GM12878 (cell line): Measurements from ENCODE around the gene CTNNA2. TPM values are rescaled to one million over a fixed set of nuclear protein-coding genes. Genes with fewer than 3 reads are reported as not detected.

ENCODE experiments used
- ATAC-seq: fragments of 200-7000 bp; cut with Tn5 transposase; 3 replicates; pipeline ENCODE4 v1.9.1; 2020; ENCODE audit warnings: mild to moderate bottlenecking, moderate library complexity
- BruUV-seq: library from RNA; stranded (reverse); fragments of 400-500 nt; replicated peaks from 2 replicates; lab custom pipeline; 2021; lab: Mats Ljungman, UMichigan
- CTCF ChIA-PET: fragments of 300-600 bp; sonication (Branson Sonifier 250); formaldehyde crosslinking; extraction: SDS; loops from one replicate; lab custom pipeline; 2021; ENCODE audit warnings: inconsistent platforms; lab: Yijun Ruan, JAX
- POLR2A ChIA-PET: fragments of 350-600 bp; formaldehyde crosslinking; extraction: SDS; loops from one replicate; lab custom pipeline; 2021; ENCODE audit warnings: inconsistent platforms; lab: Charles Lee
- RAD21 ChIA-PET: fragments of 300-600 bp; sonication (Branson Sonifier 250); formaldehyde crosslinking; loops from one replicate; lab custom pipeline; 2023; ENCODE audit warnings: antibody characterized with exemption; ENCODE audit not compliant: unreplicated experiment; lab: Charles Lee
- SMC1A ChIA-PET: fragments of 300-600 bp; sonication (Branson Sonifier 250); formaldehyde crosslinking; loops from one replicate; lab custom pipeline; 2023; ENCODE audit not compliant: unreplicated experiment, uncharacterized antibody; lab: Charles Lee
- DNase-seq: peaks from one replicate; pipeline ENCODE4 v3.0.0-alpha.2; 2011; ENCODE audit warnings: low read depth, low spot score
- FAIRE-seq: peaks from 3 replicates; lab custom pipeline; 2011; peaks lifted over from hg19 to GRCh38; lab: Jason Lieb, UNC
- H2AFZ ChIP-seq: 2 replicates; pipeline ENCODE4 v1.6.0; 2011; ENCODE audit warnings: low read depth, low read length, control low read depth; ENCODE audit not compliant: control insufficient read depth
- H3K27ac ChIP-seq: 2 replicates; pipeline ENCODE4 v1.5.1; 2011; ENCODE audit warnings: control low read depth; ENCODE audit not compliant: control insufficient read depth, insufficient read depth
- H3K27me3 ChIP-seq, 2 experiments: replicated peaks in 1 of 2; 2 replicates each; pipeline versions ENCODE4 v1.6.0 to v1.6.1; 2011; ENCODE audit warnings: low read length in 1 of 2; ENCODE audit not compliant: control insufficient read depth in 2 of 2, insufficient read depth in 2 of 2
- H3K36me3 ChIP-seq, 2 experiments: 2 replicates each; pipeline ENCODE4 v1.5.1; 2011; ENCODE audit warnings: low read length in 1 of 2; ENCODE audit not compliant: control insufficient read depth in 2 of 2, insufficient read depth in 2 of 2
- H3K4me1 ChIP-seq: 2 replicates; pipeline ENCODE4 v1.6.1; 2011; ENCODE audit warnings: mild to moderate bottlenecking, low read length, moderate library complexity, mixed read lengths; ENCODE audit not compliant: control insufficient read depth, insufficient read depth
- H3K4me2 ChIP-seq: 2 replicates; pipeline ENCODE4 v1.6.0; 2011; ENCODE audit warnings: control low read depth; ENCODE audit not compliant: control insufficient read depth, insufficient read depth
- H3K4me3 ChIP-seq: fragments of 200-600 bp; sonication (generic); 2 replicates; pipeline ENCODE4 v1.5.1; 2016
- H3K79me2 ChIP-seq: 2 replicates; pipeline ENCODE4 v1.6.0; 2011; ENCODE audit warnings: low read length; ENCODE audit not compliant: control insufficient read depth, insufficient read depth
- H3K9ac ChIP-seq: 2 replicates; pipeline ENCODE4 v1.8.0; 2011; ENCODE audit warnings: low read length, control low read depth, mixed read lengths; ENCODE audit not compliant: control insufficient read depth, insufficient read depth
- H3K9me3 ChIP-seq: replicated peaks from 3 replicates; pipeline ENCODE4 v1.5.1; 2011; ENCODE audit warnings: mild to moderate bottlenecking, low read length; ENCODE audit not compliant: control insufficient read depth, insufficient read depth
- H4K20me1 ChIP-seq: 2 replicates; pipeline ENCODE4 v1.6.0; 2011; ENCODE audit not compliant: control insufficient read depth, insufficient read depth
- GATAD2B ChIP-seq: fragments of 450-650 bp; conservative IDR thresholded peaks from 2 replicates; pipeline ENCODE4 v1.6.1; 2017; ENCODE audit warnings: low read depth, mild to moderate bottlenecking, moderate library complexity
- HDAC6 ChIP-seq: fragments of 200-600 bp; sonication (generic); IDR thresholded peaks from one replicate; pipeline ENCODE4 v1.8.0; 2017; ENCODE audit warnings: antibody characterized with exemption; ENCODE audit not compliant: unreplicated experiment
- WGBS: methylation state at CpG from one replicate; pipeline ENCODE4 v1.1.6; 2016; ENCODE audit warnings: low lambda C conversion rate; ENCODE audit not compliant: insufficient replicate concordance, insufficient coverage; ENCODE audit errors: missing lambda C conversion rate; 5-methylcytosine and 5-hydroxymethylcytosine counted together
- in situ Hi-C: fragments of 300-500 bp; cut with MboI; formaldehyde crosslinking; loops from 9 replicates; pipeline ENCODE4 v1.14.3; 2018; ENCODE audit warnings: mixed read lengths
- intact Hi-C: fragments of 100-400 bp; cut with micrococcal nuclease; formaldehyde crosslinking; loops from one replicate; pipeline ENCODE4 v1.14.2; 2022; ENCODE audit not compliant: unreplicated experiment
- polyA plus RNA-seq, 11 experiments: library from polyadenylated mRNA; depleted of rRNA in 4 of 11; unstranded in 6 of 11; stranded (reverse) in 5 of 11; fragments of >200 nt; fragmentation: Nextera tagmentation in 4 of 11; fragmentation: Illumina TruSeq in 1 of 11; extraction: Ambion mirVana in 4 of 11; extraction: Trizol in 1 of 11; gene quantifications; 1 replicate in 1 of 11; 2 replicates in 10 of 11; pipeline versions ENCODE4 v1.2.1 to v1.2.3, GENCODE V29; 2011 to 2016; ENCODE audit warnings: inconsistent platforms in 2 of 11, missing spikeins in 2 of 11, low read depth in 1 of 11
- total RNA-seq, 4 experiments: library from RNA; depleted of rRNA in 3 of 4; stranded (reverse); fragments of >200 nt in 3 of 4; fragmentation: Illumina TruSeq in 1 of 4; extraction: Trizol in 1 of 4; gene quantifications; 2 replicates each; pipeline versions ENCODE4 v1.2.1 to v1.2.3, GENCODE V29; 2013 to 2021
- TF ChIP-seq, protein P1 (sequence below): fragments of 450-650 bp; IDR thresholded peaks from 2 replicates; pipeline ENCODE4 v1.6.1; 2017; ENCODE audit warnings: mild to moderate bottlenecking, moderate library complexity
- TF ChIP-seq, protein P2 (sequence below): fragments of 450-650 bp; IDR thresholded peaks from 2 replicates; pipeline ENCODE4 v1.6.1; 2017; ENCODE audit warnings: mild to moderate bottlenecking, moderate library complexity
- TF ChIP-seq, protein P3 (sequence below): IDR thresholded peaks from 2 replicates; pipeline ENCODE4 v1.6.1; 2011; ENCODE audit warnings: borderline replicate concordance, low read depth, mild to moderate bottlenecking, moderate library complexity, mixed read lengths, low read length; ENCODE audit not compliant: insufficient read depth; ENCODE audit errors: extremely low read length
- TF ChIP-seq, protein P4 (sequence below): fragments of 450-650 bp; IDR thresholded peaks from 2 replicates; pipeline ENCODE4 v1.6.1; 2016; ENCODE audit warnings: mild to moderate bottlenecking, moderate library complexity, borderline replicate concordance
- TF ChIP-seq, protein P5 (sequence below): fragments of 150-350 bp; IDR thresholded peaks from 2 replicates; pipeline ENCODE4 v1.6.1; 2014; ENCODE audit warnings: mild to moderate bottlenecking, low read depth, low read length

CTNNA2 gene
- total and polyA plus RNA-seq, 10 of the 15 experiments (the other 5 are each of a cell fraction or from before 2014, with no cell fraction given) = 2.4 to 36.2 (median 6.6) TPM

DNA sequence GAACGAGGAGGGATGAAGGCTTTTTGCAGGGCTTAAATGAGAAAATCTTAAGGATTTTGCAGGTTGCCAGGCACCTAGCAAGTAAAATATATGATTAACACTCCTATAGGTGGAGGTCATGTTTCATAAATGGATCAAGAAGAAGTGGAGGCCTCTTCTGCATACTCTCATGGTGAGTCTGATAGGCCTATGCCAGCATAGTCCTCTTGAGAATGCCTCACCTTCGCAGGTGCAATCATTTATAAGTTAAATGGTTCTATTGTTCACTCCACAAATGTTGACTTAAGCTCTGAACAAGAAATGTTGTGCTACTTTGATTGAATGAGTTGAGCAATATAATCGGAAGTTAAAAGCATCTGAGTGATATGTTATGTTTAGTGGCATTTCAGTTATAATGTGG lies 779.6 kb downstream of the CTNNA2 start:
- in situ Hi-C loops = no loop called here
- RAD21 ChIA-PET = no interaction called here
- CTCF ChIA-PET = no interaction called here
- TF ChIP-seq, protein P1, sequence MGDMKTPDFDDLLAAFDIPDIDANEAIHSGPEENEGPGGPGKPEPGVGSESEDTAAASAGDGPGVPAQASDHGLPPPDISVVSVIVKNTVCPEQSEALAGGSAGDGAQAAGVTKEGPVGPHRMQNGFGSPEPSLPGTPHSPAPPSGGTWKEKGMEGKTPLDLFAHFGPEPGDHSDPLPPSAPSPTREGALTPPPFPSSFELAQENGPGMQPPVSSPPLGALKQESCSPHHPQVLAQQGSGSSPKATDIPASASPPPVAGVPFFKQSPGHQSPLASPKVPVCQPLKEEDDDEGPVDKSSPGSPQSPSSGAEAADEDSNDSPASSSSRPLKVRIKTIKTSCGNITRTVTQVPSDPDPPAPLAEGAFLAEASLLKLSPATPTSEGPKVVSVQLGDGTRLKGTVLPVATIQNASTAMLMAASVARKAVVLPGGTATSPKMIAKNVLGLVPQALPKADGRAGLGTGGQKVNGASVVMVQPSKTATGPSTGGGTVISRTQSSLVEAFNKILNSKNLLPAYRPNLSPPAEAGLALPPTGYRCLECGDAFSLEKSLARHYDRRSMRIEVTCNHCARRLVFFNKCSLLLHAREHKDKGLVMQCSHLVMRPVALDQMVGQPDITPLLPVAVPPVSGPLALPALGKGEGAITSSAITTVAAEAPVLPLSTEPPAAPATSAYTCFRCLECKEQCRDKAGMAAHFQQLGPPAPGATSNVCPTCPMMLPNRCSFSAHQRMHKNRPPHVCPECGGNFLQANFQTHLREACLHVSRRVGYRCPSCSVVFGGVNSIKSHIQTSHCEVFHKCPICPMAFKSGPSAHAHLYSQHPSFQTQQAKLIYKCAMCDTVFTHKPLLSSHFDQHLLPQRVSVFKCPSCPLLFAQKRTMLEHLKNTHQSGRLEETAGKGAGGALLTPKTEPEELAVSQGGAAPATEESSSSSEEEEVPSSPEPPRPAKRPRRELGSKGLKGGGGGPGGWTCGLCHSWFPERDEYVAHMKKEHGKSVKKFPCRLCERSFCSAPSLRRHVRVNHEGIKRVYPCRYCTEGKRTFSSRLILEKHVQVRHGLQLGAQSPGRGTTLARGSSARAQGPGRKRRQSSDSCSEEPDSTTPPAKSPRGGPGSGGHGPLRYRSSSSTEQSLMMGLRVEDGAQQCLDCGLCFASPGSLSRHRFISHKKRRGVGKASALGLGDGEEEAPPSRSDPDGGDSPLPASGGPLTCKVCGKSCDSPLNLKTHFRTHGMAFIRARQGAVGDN = no peak
- TF ChIP-seq GATAD2B = no peak
- TF ChIP-seq, protein P2, sequence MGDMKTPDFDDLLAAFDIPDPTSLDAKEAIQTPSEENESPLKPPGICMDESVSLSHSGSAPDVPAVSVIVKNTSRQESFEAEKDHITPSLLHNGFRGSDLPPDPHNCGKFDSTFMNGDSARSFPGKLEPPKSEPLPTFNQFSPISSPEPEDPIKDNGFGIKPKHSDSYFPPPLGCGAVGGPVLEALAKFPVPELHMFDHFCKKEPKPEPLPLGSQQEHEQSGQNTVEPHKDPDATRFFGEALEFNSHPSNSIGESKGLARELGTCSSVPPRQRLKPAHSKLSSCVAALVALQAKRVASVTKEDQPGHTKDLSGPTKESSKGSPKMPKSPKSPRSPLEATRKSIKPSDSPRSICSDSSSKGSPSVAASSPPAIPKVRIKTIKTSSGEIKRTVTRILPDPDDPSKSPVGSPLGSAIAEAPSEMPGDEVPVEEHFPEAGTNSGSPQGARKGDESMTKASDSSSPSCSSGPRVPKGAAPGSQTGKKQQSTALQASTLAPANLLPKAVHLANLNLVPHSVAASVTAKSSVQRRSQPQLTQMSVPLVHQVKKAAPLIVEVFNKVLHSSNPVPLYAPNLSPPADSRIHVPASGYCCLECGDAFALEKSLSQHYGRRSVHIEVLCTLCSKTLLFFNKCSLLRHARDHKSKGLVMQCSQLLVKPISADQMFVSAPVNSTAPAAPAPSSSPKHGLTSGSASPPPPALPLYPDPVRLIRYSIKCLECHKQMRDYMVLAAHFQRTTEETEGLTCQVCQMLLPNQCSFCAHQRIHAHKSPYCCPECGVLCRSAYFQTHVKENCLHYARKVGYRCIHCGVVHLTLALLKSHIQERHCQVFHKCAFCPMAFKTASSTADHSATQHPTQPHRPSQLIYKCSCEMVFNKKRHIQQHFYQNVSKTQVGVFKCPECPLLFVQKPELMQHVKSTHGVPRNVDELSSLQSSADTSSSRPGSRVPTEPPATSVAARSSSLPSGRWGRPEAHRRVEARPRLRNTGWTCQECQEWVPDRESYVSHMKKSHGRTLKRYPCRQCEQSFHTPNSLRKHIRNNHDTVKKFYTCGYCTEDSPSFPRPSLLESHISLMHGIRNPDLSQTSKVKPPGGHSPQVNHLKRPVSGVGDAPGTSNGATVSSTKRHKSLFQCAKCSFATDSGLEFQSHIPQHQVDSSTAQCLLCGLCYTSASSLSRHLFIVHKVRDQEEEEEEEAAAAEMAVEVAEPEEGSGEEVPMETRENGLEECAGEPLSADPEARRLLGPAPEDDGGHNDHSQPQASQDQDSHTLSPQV = no peak
- no peak for TF ChIP-seq HDAC6
- TF ChIP-seq, protein P3, sequence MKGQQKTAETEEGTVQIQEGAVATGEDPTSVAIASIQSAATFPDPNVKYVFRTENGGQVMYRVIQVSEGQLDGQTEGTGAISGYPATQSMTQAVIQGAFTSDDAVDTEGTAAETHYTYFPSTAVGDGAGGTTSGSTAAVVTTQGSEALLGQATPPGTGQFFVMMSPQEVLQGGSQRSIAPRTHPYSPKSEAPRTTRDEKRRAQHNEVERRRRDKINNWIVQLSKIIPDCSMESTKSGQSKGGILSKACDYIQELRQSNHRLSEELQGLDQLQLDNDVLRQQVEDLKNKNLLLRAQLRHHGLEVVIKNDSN = no peak
- TF ChIP-seq, protein P4, sequence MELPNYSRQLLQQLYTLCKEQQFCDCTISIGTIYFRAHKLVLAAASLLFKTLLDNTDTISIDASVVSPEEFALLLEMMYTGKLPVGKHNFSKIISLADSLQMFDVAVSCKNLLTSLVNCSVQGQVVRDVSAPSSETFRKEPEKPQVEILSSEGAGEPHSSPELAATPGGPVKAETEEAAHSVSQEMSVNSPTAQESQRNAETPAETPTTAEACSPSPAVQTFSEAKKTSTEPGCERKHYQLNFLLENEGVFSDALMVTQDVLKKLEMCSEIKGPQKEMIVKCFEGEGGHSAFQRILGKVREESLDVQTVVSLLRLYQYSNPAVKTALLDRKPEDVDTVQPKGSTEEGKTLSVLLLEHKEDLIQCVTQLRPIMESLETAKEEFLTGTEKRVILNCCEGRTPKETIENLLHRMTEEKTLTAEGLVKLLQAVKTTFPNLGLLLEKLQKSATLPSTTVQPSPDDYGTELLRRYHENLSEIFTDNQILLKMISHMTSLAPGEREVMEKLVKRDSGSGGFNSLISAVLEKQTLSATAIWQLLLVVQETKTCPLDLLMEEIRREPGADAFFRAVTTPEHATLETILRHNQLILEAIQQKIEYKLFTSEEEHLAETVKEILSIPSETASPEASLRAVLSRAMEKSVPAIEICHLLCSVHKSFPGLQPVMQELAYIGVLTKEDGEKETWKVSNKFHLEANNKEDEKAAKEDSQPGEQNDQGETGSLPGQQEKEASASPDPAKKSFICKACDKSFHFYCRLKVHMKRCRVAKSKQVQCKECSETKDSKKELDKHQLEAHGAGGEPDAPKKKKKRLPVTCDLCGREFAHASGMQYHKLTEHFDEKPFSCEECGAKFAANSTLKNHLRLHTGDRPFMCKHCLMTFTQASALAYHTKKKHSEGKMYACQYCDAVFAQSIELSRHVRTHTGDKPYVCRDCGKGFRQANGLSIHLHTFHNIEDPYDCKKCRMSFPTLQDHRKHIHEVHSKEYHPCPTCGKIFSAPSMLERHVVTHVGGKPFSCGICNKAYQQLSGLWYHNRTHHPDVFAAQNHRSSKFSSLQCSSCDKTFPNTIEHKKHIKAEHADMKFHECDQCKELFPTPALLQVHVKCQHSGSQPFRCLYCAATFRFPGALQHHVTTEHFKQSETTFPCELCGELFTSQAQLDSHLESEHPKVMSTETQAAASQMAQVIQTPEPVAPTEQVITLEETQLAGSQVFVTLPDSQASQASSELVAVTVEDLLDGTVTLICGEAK = no peak
- TF ChIP-seq, protein P5, sequence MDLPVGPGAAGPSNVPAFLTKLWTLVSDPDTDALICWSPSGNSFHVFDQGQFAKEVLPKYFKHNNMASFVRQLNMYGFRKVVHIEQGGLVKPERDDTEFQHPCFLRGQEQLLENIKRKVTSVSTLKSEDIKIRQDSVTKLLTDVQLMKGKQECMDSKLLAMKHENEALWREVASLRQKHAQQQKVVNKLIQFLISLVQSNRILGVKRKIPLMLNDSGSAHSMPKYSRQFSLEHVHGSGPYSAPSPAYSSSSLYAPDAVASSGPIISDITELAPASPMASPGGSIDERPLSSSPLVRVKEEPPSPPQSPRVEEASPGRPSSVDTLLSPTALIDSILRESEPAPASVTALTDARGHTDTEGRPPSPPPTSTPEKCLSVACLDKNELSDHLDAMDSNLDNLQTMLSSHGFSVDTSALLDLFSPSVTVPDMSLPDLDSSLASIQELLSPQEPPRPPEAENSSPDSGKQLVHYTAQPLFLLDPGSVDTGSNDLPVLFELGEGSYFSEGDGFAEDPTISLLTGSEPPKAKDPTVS = no peak

More for the DNA sequence above, 779.6 kb downstream of the CTNNA2 start:
- Histone ChIP-seq H3K27me3 (no peaks in the 10 kb centered on the region), H3K36me3 (no peaks in the 10 kb centered on the region), H3K79me2 (no peaks in the 10 kb centered on the region), H3K9ac (no peak overlapping the region), H3K27ac (no peak overlapping the region), H3K4me3 (no peak overlapping the region), H3K4me2 (no peak overlapping the region), H3K4me1 (no peaks in the 10 kb centered on the region), H2AFZ (no peak overlapping the region), H3K9me3 (no peaks in the 10 kb centered on the region), H4K20me1 (no peaks in the 10 kb centered on the region)
- POLR2A ChIA-PET = no interaction called here
- SMC1A ChIA-PET = interaction anchor here (2.0 kb wide), 1 partner anchor 207 kb away, joined by 6 read pairs; no protein-coding TSS in a partner anchor
- DNase-seq (no peak), FAIRE-seq (no peak), ATAC-seq (no peak)
- 0% methylated on average over 3 of the region's 3 CpGs for WGBS
- intact Hi-C loops = no loop called here
- BruUV-seq = no TSS peak
